Activated CD8-positive, alpha-beta memory T cell treated with anti-CD3 and anti-CD28 coated beads, Interleukin-2, amount 50 U/mL, for 24 hours (primary cell): ENCODE data around the gene RPL6.
"Not testable (repeated sequence)": the region's sequence is repeated elsewhere in the genome, so short reads cannot be mapped to it uniquely, and the experiment has no call there.

Experiments
- DNase-seq: peaks from one replicate; pipeline ENCODE4 v3.0.0-alpha.2; 2020; ENCODE audit errors: extremely low read depth

The RPL6 gene

GRCh38 chr12:112409064-112409905, at the start of gene RPL6:
TSS of gene RPL6 (minus strand) at chr12:112409605. CDS start at chr12:112408656, 949 bp downstream.
- peak; percentile 66 for DNase-seq

- no peak for DNase-seq
Observed at GRCh38 chr12:112458751-112459150, 49.3 kb upstream of the RPL6 start.

GRCh38 chr12:112458330-112458729, 48.9 kb upstream of the RPL6 start:
- DNase-seq = no peak

GRCh38 chr12:112457142-112457541, 47.7 kb upstream of the RPL6 start:
- DNase-seq = not testable (repeated sequence)

- no peak for DNase-seq
Observed at GRCh38 chr12:112456029-112456428, 46.6 kb upstream of the RPL6 start.

- DNase-seq = no peak
Observed at GRCh38 chr12:112450725-112451124, 41.3 kb upstream of the RPL6 start.

GRCh38 chr12:112448165-112448564, 38.8 kb upstream of the RPL6 start:
- DNase-seq = not testable (repeated sequence)

GRCh38 chr12:112447106-112447505, 37.7 kb upstream of the RPL6 start:
- no peak for DNase-seq

- no peak for DNase-seq
Observed at GRCh38 chr12:112446008-112446725, 36.8 kb upstream of the RPL6 start.

GRCh38 chr12:112443916-112444315, 34.5 kb upstream of the RPL6 start:
- DNase-seq = no peak

- DNase-seq = not testable (repeated sequence)
Observed at GRCh38 chr12:112440653-112441052, 31.2 kb upstream of the RPL6 start.

- no peak for DNase-seq
Observed at GRCh38 chr12:112439769-112440168, 30.4 kb upstream of the RPL6 start.

- DNase-seq = not testable (repeated sequence)
Observed at GRCh38 chr12:112438645-112439044, 29.2 kb upstream of the RPL6 start.

- DNase-seq = no peak
Observed at GRCh38 chr12:112433551-112433950, 24.1 kb upstream of the RPL6 start.

GRCh38 chr12:112431965-112432364, 22.6 kb upstream of the RPL6 start:
- no peak for DNase-seq

GRCh38 chr12:112430929-112431328, 21.5 kb upstream of the RPL6 start:
- no peak for DNase-seq

GRCh38 chr12:112427760-112428159, 18.4 kb upstream of the RPL6 start:
- DNase-seq = no peak

- DNase-seq = no peak
Observed at GRCh38 chr12:112425582-112426382, 16.4 kb upstream of the RPL6 start.

- no peak for DNase-seq
Observed at GRCh38 chr12:112424126-112424525, 14.7 kb upstream of the RPL6 start.

GRCh38 chr12:112422531-112422930, 13.1 kb upstream of the RPL6 start:
- no peak for DNase-seq

GRCh38 chr12:112421363-112421762, 12.0 kb upstream of the RPL6 start:
- no peak for DNase-seq

GRCh38 chr12:112420740-112421139, 11.3 kb upstream of the RPL6 start:
- no peak for DNase-seq
